Right renal cortex interstitium (tissue), 3 donors: ENCODE data around the gene CCDC92B. TPM values are rescaled to one million over a fixed set of nuclear protein-coding genes. Genes with fewer than 3 reads are reported as not detected.
"Not testable (repeated sequence)": the region's sequence is repeated elsewhere in the genome, so short reads cannot be mapped to it uniquely, and the experiment has no call there.

Experiments
- DNase-seq, 3 donors: peaks; one replicate each; pipeline ENCODE4 v3.0.0-alpha.2; 2013; ENCODE audit warnings: low read depth in 3 of 3, low spot score in 2 of 3
- polyA plus RNA-seq, 3 donors: library from polyadenylated mRNA; unstranded; fragments of 120-200 nt; gene quantifications; one replicate each; pipeline ENCODE4 v1.2.1, GENCODE V29; 2013; ENCODE audit not compliant: insufficient read length in 3 of 3

Gene CCDC92B
- under 1 TPM; 0.07 to 0.17 (median 0.10) TPM for polyA plus RNA-seq

GRCh38 chr17:2749058-2749783 is at the start of gene CCDC92B:
Gene CCDC92B (minus strand): TSS chr17:2749652. CDS start chr17:2735145, 14,507 bp downstream.
- DNase-seq, result no peak

- no peak for DNase-seq
These were observed 49.2 kb upstream of the CCDC92B start for GRCh38 chr17:2798678-2799077.

- no peak for DNase-seq
These were observed 48.7 kb upstream of the CCDC92B start for GRCh38 chr17:2798188-2798587.

GRCh38 chr17:2797637-2798036 is 48.2 kb upstream of the CCDC92B start:
- DNase-seq, result no peak

GRCh38 chr17:2797226-2797625 is 47.8 kb upstream of the CCDC92B start:
- DNase-seq, result no peak

GRCh38 chr17:2796164-2797125 is 47.0 kb upstream of the CCDC92B start, which contains the start of gene RAP1GAP2:
Gene RAP1GAP2 (plus strand): TSS chr17:2796438. CDS start chr17:2796528, 90 bp downstream.
- DNase-seq, result no peak

GRCh38 chr17:2795441-2796163 is 46.1 kb upstream of the CCDC92B start:
- DNase-seq, result no peak

- DNase-seq, result no peak
These were observed 44.8 kb upstream of the CCDC92B start for GRCh38 chr17:2794111-2794803.

- DNase-seq, result no peak
These were observed 43.1 kb upstream of the CCDC92B start for GRCh38 chr17:2792366-2793169.

- DNase-seq, result no peak
These were observed 40.2 kb upstream of the CCDC92B start for GRCh38 chr17:2789700-2790099.

- peak; percentile 72 to 80 (median 74) for DNase-seq
These were observed 36.9 kb upstream of the CCDC92B start for GRCh38 chr17:2786176-2786881.

- not testable (repeated sequence) for DNase-seq
These were observed 35.9 kb upstream of the CCDC92B start for GRCh38 chr17:2785376-2785775.

GRCh38 chr17:2784864-2785263 is 35.4 kb upstream of the CCDC92B start:
- no peak for DNase-seq

- DNase-seq, result no peak
These were observed 34.0 kb upstream of the CCDC92B start for GRCh38 chr17:2783310-2784030.

- DNase-seq, result no peak
These were observed 32.6 kb upstream of the CCDC92B start for GRCh38 chr17:2782055-2782454.

- DNase-seq, result not testable (repeated sequence)
These were observed 32.1 kb upstream of the CCDC92B start for GRCh38 chr17:2781598-2781997.

- DNase-seq, result no peak
These were observed 31.5 kb upstream of the CCDC92B start for GRCh38 chr17:2780931-2781454.

GRCh38 chr17:2780256-2780655 is 30.8 kb upstream of the CCDC92B start:
- DNase-seq, result no peak
